Liver (tissue), 3 donors: ENCODE measurements around the gene STRA8.

ENCODE experiments used
- ATF3 ChIP-seq: IDR thresholded peaks from 2 replicates; pipeline ENCODE4 v1.6.1; 2016; ENCODE audit warnings: antibody characterized with exemption
- CTCF ChIP-seq: fragments of 150-350 bp; IDR thresholded peaks from 2 replicates; pipeline ENCODE4 v1.5.1; 2017; ENCODE audit warnings: improper control_type of control experiment, low read depth, low read length; ENCODE audit not compliant: missing input control
- EGR1 ChIP-seq, 2 donors: IDR thresholded peaks; 2 replicates each; pipeline ENCODE4 v1.6.1; 2016 to 2018; ENCODE audit warnings: antibody characterized with exemption in 2 of 2, low read depth in 2 of 2
- FOXA1 ChIP-seq: IDR thresholded peaks from 2 replicates; pipeline ENCODE4 v1.6.1; 2016; ENCODE audit warnings: antibody characterized with exemption
- GABPA ChIP-seq, 2 donors: IDR thresholded peaks in 1 of 2; conservative IDR thresholded peaks in 1 of 2; 2 replicates each; pipeline ENCODE4 v1.6.1; 2016; ENCODE audit warnings: antibody characterized with exemption in 2 of 2, mild to moderate bottlenecking in 1 of 2, moderate library complexity in 1 of 2
- HNF4G ChIP-seq: IDR thresholded peaks from 2 replicates; pipeline ENCODE4 v1.6.1; 2016; ENCODE audit warnings: antibody characterized with exemption
- MAX ChIP-seq: IDR thresholded peaks from 2 replicates; pipeline ENCODE4 v1.6.1; 2016; ENCODE audit warnings: antibody characterized with exemption
- NR2F2 ChIP-seq: IDR thresholded peaks from 2 replicates; pipeline ENCODE4 v1.6.1; 2016; ENCODE audit warnings: antibody characterized with exemption
- RAD21 ChIP-seq, 2 donors: IDR thresholded peaks; 2 replicates each; pipeline ENCODE4 v1.6.1; 2016; ENCODE audit warnings: antibody characterized with exemption in 2 of 2, mild to moderate bottlenecking in 2 of 2
- REST ChIP-seq: IDR thresholded peaks from 2 replicates; pipeline ENCODE4 v1.6.1; 2016; ENCODE audit warnings: antibody characterized with exemption, mild to moderate bottlenecking
- RXRA ChIP-seq, 2 donors: IDR thresholded peaks; 2 replicates each; pipeline ENCODE4 v1.6.1; 2017 to 2018; ENCODE audit warnings: antibody characterized with exemption in 2 of 2, mild to moderate bottlenecking in 1 of 2
- ZBTB33 ChIP-seq: IDR thresholded peaks from 2 replicates; pipeline ENCODE4 v1.6.1; 2016; ENCODE audit warnings: antibody characterized with exemption
- donor health status: healthy.
- donor health status: healthy.

GRCh38 chr7:135197343-135197742 lies 36.3 kb upstream of the STRA8 start:
- no peak for TF ChIP-seq REST
- TF ChIP-seq CTCF, result no peak
- no peak for TF ChIP-seq RXRA (IDR thresholded peaks at IDR 0.05)
- no peak for TF ChIP-seq RAD21 (IDR thresholded peaks at IDR 0.05)
- no peak for TF ChIP-seq FOXA1
- TF ChIP-seq NR2F2, result no peak
- TF ChIP-seq MAX, result no peak
- no peak for TF ChIP-seq GABPA (IDR thresholded peaks at IDR 0.05 in 1 of 2, conservative IDR thresholded peaks at IDR 0.05 in 1 of 2)
- no peak for TF ChIP-seq EGR1 (IDR thresholded peaks at IDR 0.05; ENCODE audit: low read depth in 2 of 2)
- TF ChIP-seq ATF3, result no peak
- TF ChIP-seq ZBTB33, result no peak
- TF ChIP-seq HNF4G, result no peak
